PC-9 (cell line): ENCODE measurements around the gene SORBS1. TPM values are rescaled to one million over a fixed set of nuclear protein-coding genes. Genes with fewer than 3 reads are reported as not detected.

Source experiments
- BruUV-seq: library from RNA; stranded (reverse); fragments of 400-500 nt; replicated peaks from 2 replicates; lab custom pipeline; 2021; lab: Mats Ljungman, UMichigan
- CTCF ChIA-PET: fragments of 300-600 bp; sonication (Branson Sonifier 250); formaldehyde crosslinking; loops from one replicate; lab custom pipeline; 2022; ENCODE audit warnings: antibody characterized with exemption; lab: Charles Lee
- POLR2A ChIA-PET: fragments of 300-600 bp; sonication (Branson Sonifier 250); formaldehyde crosslinking; loops from one replicate; lab custom pipeline; 2022; ENCODE audit warnings: antibody characterized with exemption; ENCODE audit not compliant: unreplicated experiment; lab: Charles Lee
- DNase-seq, 2 experiments: peaks; one replicate each; pipeline versions ENCODE4 v3.0.0 to v3.0.0-alpha.2; 2015 to 2022; ENCODE audit warnings: mixed read lengths in 1 of 2
- H2AFZ ChIP-seq: fragments of 200-600 bp; sonication (generic); 2 replicates; pipeline ENCODE4 v1.8.1; 2017; ENCODE audit warnings: antibody characterized with exemption
- H3F3A ChIP-seq: fragments of 200-600 bp; sonication (generic); 2 replicates; pipeline ENCODE4 v1.8.1; 2017; ENCODE audit warnings: antibody characterized with exemption, mild to moderate bottlenecking, low read depth; ENCODE audit not compliant: insufficient read depth
- H3K27ac ChIP-seq: fragments of 200-600 bp; sonication (generic); 2 replicates; pipeline ENCODE4 v1.6.1; 2016; ENCODE audit warnings: mixed run types
- H3K27me3 ChIP-seq: fragments of 200-600 bp; sonication (generic); 2 replicates; pipeline ENCODE4 v1.6.1; 2016; ENCODE audit warnings: low read depth, mixed run types; ENCODE audit not compliant: insufficient read depth
- H3K36me3 ChIP-seq: fragments of 200-600 bp; sonication (generic); 2 replicates; pipeline ENCODE4 v1.6.1; 2016; ENCODE audit warnings: low read depth, mixed run types
- H3K4me1 ChIP-seq: fragments of 200-600 bp; sonication (generic); replicated peaks from 2 replicates; pipeline ENCODE4 v1.6.1; 2016; ENCODE audit warnings: mixed run types; ENCODE audit not compliant: insufficient read depth
- H3K4me2 ChIP-seq: fragments of 200-600 bp; sonication (generic); 2 replicates; pipeline ENCODE4 v1.6.1; 2017; ENCODE audit warnings: mixed run types
- H3K4me3 ChIP-seq: fragments of 200-600 bp; sonication (generic); 2 replicates; pipeline ENCODE4 v1.6.1; 2016; ENCODE audit warnings: mixed run types
- H3K79me2 ChIP-seq: fragments of 200-600 bp; sonication (generic); 2 replicates; pipeline ENCODE4 v1.6.1; 2017; ENCODE audit warnings: low read depth, mixed run types
- H3K9me2 ChIP-seq: fragments of 200-600 bp; sonication (generic); 2 replicates; pipeline ENCODE4 v1.8.1; 2017; ENCODE audit warnings: mild to moderate bottlenecking; ENCODE audit not compliant: insufficient read depth
- H3K9me3 ChIP-seq: fragments of 200-600 bp; sonication (generic); 2 replicates; pipeline ENCODE4 v1.8.1; 2016; ENCODE audit warnings: low read depth; ENCODE audit not compliant: insufficient read depth
- H4K20me1 ChIP-seq: fragments of 200-600 bp; sonication (generic); 2 replicates; pipeline ENCODE4 v1.8.1; 2017; ENCODE audit not compliant: insufficient read depth
- EZH2 ChIP-seq: fragments of 200-600 bp; sonication (generic); IDR thresholded peaks from 2 replicates; pipeline ENCODE4 v1.8.0; 2017; ENCODE audit warnings: antibody characterized with exemption, low read depth
- intact Hi-C: fragments of 100-400 bp; cut with micrococcal nuclease; formaldehyde crosslinking; loops from one replicate; pipeline ENCODE4 v1.10.0; 2022; ENCODE audit not compliant: unreplicated experiment
- total RNA-seq: library from RNA; stranded (reverse); gene quantifications from 2 replicates; pipeline ENCODE4 v1.2.3, GENCODE V29; 2021
- TF ChIP-seq, protein P1 (sequence below): fragments of 200-600 bp; sonication (generic); conservative IDR thresholded peaks from 2 replicates; pipeline ENCODE4 v1.6.1; 2017; ENCODE audit warnings: mixed run types, antibody characterized with exemption, mild to moderate bottlenecking, moderate library complexity

SORBS1 gene
- total RNA-seq, 1 experiment from 2014 or later: 5.0 TPM

GRCh38 chr10:95314192-95314918 lies 246.8 kb downstream of the SORBS1 start:
- no peaks in the 10 kb centered on the region for H3K27me3 ChIP-seq
- DNase-seq: no peak
- intact Hi-C loops: no loop called here
- H3K9me2 ChIP-seq: no peaks in the 10 kb centered on the region
- H4K20me1 ChIP-seq: no peaks in the 10 kb centered on the region
- ChIA-PET CTCF (no interaction called here), POLR2A (no interaction called here)
- no peaks in the 10 kb centered on the region for H3K36me3 ChIP-seq
- BruUV-seq: no TSS peak
- H2AFZ ChIP-seq: no peak overlapping the region
- TF ChIP-seq, protein P1, sequence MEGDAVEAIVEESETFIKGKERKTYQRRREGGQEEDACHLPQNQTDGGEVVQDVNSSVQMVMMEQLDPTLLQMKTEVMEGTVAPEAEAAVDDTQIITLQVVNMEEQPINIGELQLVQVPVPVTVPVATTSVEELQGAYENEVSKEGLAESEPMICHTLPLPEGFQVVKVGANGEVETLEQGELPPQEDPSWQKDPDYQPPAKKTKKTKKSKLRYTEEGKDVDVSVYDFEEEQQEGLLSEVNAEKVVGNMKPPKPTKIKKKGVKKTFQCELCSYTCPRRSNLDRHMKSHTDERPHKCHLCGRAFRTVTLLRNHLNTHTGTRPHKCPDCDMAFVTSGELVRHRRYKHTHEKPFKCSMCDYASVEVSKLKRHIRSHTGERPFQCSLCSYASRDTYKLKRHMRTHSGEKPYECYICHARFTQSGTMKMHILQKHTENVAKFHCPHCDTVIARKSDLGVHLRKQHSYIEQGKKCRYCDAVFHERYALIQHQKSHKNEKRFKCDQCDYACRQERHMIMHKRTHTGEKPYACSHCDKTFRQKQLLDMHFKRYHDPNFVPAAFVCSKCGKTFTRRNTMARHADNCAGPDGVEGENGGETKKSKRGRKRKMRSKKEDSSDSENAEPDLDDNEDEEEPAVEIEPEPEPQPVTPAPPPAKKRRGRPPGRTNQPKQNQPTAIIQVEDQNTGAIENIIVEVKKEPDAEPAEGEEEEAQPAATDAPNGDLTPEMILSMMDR: no peak
- no peak for TF ChIP-seq EZH2
- H3K4me3 ChIP-seq: no peak overlapping the region
- peaks cover 5% of the 10 kb centered on the region for H3F3A ChIP-seq
- no peak overlapping the region for H3K27ac ChIP-seq
- no peaks in the 10 kb centered on the region for H3K9me3 ChIP-seq
- H3K79me2 ChIP-seq: no peaks in the 10 kb centered on the region
- no peak overlapping the region for H3K4me2 ChIP-seq
- peaks cover 3% of the 10 kb centered on the region for H3K4me1 ChIP-seq

DNA sequence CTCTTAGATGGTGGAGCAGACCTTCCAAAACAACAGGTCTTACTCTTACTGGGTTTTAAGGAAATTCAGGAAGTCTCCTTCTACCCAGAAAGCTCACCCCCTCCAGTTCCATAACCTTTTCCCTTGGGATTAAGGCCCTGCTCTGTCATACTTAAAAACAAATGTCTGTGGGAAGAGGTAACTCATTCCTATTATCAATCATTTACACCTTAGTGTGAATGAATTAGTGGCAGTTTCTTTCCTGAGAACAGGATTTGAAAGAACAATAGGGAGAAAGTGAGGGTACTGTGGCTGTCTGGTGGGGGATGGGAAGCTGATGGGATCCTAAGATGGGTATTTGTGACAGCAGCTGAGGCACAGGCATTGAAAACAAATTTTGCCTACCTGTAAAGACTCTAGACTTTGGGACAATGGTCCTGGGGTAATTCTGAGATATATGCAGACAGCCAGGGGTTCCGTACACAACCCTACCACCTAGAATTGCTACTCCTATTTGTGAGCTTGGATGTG lies 248.1 kb downstream of the SORBS1 start:
- H3K9me3 ChIP-seq: no peaks in the 10 kb centered on the region
- no peak for DNase-seq
- ChIA-PET CTCF (no interaction called here), POLR2A (no interaction called here)
- H3K27me3 ChIP-seq: no peaks in the 10 kb centered on the region
- no TSS peak for BruUV-seq
- peaks cover 16% of the 10 kb centered on the region for H3K4me1 ChIP-seq
- intact Hi-C loops: no loop called here
- H3K4me2 ChIP-seq: no peak overlapping the region
- H3F3A ChIP-seq: peaks cover 13% of the 10 kb centered on the region; the same call in 1 of the 2 replicates
- no peaks in the 10 kb centered on the region for H3K79me2 ChIP-seq
- no peak for TF ChIP-seq EZH2
- TF ChIP-seq, protein P1: no peak
- no peak overlapping the region for H2AFZ ChIP-seq
- H3K4me3 ChIP-seq: no peak overlapping the region
- H4K20me1 ChIP-seq: no peaks in the 10 kb centered on the region
- H3K9me2 ChIP-seq: no peaks in the 10 kb centered on the region
- H3K27ac ChIP-seq: no peak overlapping the region
- H3K36me3 ChIP-seq: no peaks in the 10 kb centered on the region

DNA sequence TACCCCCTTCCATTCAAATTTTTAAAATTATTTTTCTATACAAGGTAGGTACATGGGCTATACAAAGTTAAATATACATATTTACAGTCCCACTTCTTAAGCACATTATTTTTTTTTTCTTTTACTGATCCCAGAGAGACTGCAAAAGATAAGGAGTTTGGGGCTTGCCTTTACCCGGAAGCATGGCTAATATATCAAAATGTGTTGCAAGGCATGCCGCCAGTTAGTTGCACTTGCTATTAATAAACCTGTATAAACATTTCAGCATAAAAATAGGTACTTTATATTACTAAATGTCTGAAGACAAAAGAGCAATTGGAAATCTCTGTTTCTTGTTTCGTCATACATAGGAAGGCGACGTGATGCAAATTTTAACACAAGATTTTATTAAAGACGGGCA lies 248.9 kb downstream of the SORBS1 start:
- Histone ChIP-seq H3K27me3 (no peaks in the 10 kb centered on the region), H2AFZ (no peak overlapping the region), H3K27ac (no peak overlapping the region), H3F3A (peaks cover 18% of the 10 kb centered on the region; the same call in 1 of the 2 replicates), H4K20me1 (no peaks in the 10 kb centered on the region), H3K79me2 (no peaks in the 10 kb centered on the region), H3K36me3 (no peaks in the 10 kb centered on the region), H3K4me1 (peaks cover 24% of the 10 kb centered on the region), H3K9me3 (no peaks in the 10 kb centered on the region), H3K4me3 (no peak overlapping the region), H3K4me2 (no peak overlapping the region), H3K9me2 (no peaks in the 10 kb centered on the region)
- DNase-seq: no peak
- CTCF ChIA-PET: no interaction called here
- BruUV-seq: no TSS peak
- POLR2A ChIA-PET: no interaction called here
- TF ChIP-seq, protein P1: no peak
- TF ChIP-seq EZH2: no peak
- intact Hi-C loops: no loop called here
